ENCODE measurements around the gene ARHGAP26. TPM values are rescaled to one million over a fixed set of nuclear protein-coding genes. Genes with fewer than 3 reads are reported as not detected.

ARHGAP26 gene
- total RNA-seq, 1 experiment from 2014 or later: 65.5 TPM

GRCh38 chr5:143041972-143042770 lies 272.0 kb downstream of the ARHGAP26 start:
- BruUV-seq (replicated peaks): no TSS peak
- POLR2A ChIA-PET: no interaction called here
- ATAC-seq (no peak), DNase-seq (ENCODE audit: low read depth, low spot score) (no peak)
- H3K4me3 ChIP-seq (ENCODE audit: low read depth in 2 of 2, low read length in 2 of 2): no peak overlapping the region
- H3K27me3 ChIP-seq (ENCODE audit: control insufficient read depth, insufficient read depth, low read length): no peaks in the 10 kb centered on the region
- H3K27ac ChIP-seq (ENCODE audit: low read length): no peak overlapping the region
- no peaks in the 10 kb centered on the region for H3K9me3 ChIP-seq (ENCODE audit: control insufficient read depth, insufficient read depth, low read depth, low read length)
- CTCF ChIA-PET: no interaction called here
- H3K4me1 ChIP-seq (ENCODE audit: control insufficient read depth, insufficient read depth, low read length): no peaks in the 10 kb centered on the region
- TF ChIP-seq, protein P1, sequence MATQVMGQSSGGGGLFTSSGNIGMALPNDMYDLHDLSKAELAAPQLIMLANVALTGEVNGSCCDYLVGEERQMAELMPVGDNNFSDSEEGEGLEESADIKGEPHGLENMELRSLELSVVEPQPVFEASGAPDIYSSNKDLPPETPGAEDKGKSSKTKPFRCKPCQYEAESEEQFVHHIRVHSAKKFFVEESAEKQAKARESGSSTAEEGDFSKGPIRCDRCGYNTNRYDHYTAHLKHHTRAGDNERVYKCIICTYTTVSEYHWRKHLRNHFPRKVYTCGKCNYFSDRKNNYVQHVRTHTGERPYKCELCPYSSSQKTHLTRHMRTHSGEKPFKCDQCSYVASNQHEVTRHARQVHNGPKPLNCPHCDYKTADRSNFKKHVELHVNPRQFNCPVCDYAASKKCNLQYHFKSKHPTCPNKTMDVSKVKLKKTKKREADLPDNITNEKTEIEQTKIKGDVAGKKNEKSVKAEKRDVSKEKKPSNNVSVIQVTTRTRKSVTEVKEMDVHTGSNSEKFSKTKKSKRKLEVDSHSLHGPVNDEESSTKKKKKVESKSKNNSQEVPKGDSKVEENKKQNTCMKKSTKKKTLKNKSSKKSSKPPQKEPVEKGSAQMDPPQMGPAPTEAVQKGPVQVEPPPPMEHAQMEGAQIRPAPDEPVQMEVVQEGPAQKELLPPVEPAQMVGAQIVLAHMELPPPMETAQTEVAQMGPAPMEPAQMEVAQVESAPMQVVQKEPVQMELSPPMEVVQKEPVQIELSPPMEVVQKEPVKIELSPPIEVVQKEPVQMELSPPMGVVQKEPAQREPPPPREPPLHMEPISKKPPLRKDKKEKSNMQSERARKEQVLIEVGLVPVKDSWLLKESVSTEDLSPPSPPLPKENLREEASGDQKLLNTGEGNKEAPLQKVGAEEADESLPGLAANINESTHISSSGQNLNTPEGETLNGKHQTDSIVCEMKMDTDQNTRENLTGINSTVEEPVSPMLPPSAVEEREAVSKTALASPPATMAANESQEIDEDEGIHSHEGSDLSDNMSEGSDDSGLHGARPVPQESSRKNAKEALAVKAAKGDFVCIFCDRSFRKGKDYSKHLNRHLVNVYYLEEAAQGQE (IDR thresholded peaks at IDR 0.05; ENCODE audit: insufficient read depth in 1 of 2, low read depth in 2 of 2, low read length in 1 of 2): no peak
- TF ChIP-seq, protein P2, sequence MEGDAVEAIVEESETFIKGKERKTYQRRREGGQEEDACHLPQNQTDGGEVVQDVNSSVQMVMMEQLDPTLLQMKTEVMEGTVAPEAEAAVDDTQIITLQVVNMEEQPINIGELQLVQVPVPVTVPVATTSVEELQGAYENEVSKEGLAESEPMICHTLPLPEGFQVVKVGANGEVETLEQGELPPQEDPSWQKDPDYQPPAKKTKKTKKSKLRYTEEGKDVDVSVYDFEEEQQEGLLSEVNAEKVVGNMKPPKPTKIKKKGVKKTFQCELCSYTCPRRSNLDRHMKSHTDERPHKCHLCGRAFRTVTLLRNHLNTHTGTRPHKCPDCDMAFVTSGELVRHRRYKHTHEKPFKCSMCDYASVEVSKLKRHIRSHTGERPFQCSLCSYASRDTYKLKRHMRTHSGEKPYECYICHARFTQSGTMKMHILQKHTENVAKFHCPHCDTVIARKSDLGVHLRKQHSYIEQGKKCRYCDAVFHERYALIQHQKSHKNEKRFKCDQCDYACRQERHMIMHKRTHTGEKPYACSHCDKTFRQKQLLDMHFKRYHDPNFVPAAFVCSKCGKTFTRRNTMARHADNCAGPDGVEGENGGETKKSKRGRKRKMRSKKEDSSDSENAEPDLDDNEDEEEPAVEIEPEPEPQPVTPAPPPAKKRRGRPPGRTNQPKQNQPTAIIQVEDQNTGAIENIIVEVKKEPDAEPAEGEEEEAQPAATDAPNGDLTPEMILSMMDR (IDR thresholded peaks at IDR 0.05): no peak
- no peak for TF ChIP-seq SIN3A (IDR thresholded peaks at IDR 0.05; ENCODE audit: borderline replicate concordance, insufficient read depth, low read depth, low read length)
- no peak for TF ChIP-seq POLR2AphosphoS5 (IDR thresholded peaks at IDR 0.05; ENCODE audit: low read depth, low read length)
- TF ChIP-seq TCF7L2 (IDR thresholded peaks at IDR 0.05; ENCODE audit: low read depth, low read length): no peak
- 0 out of 2 replicates have a peak, but pooled peaks cover 2% of the 10 kb centered on the region for H3K36me3 ChIP-seq (ENCODE audit: control insufficient read depth, insufficient read depth, low read length)
- intact Hi-C loops (cut with micrococcal nuclease; ENCODE audit: unreplicated experiment): no loop called here
- in situ Hi-C loops (cut with HindIII; ENCODE audit: low pct_unique_long_range_greater_than_20kb, low sequenced_read_pairs): no loop called here

GRCh38 chr5:143044265-143044664 lies 274.1 kb downstream of the ARHGAP26 start:
- Histone ChIP-seq H3K4me1 (ENCODE audit: control insufficient read depth, insufficient read depth, low read length) (no peaks in the 10 kb centered on the region), H3K36me3 (ENCODE audit: control insufficient read depth, insufficient read depth, low read length) (peaks cover 2% of the 10 kb centered on the region; the same call in 1 of the 2 replicates), H3K4me3 (ENCODE audit: low read depth in 2 of 2, low read length in 2 of 2) (no peak overlapping the region), H3K27me3 (ENCODE audit: control insufficient read depth, insufficient read depth, low read length) (no peaks in the 10 kb centered on the region), H3K27ac (ENCODE audit: low read length) (no peak overlapping the region), H3K9me3 (ENCODE audit: control insufficient read depth, insufficient read depth, low read depth, low read length) (no peaks in the 10 kb centered on the region)
- intact Hi-C loops (cut with micrococcal nuclease; ENCODE audit: unreplicated experiment): no loop called here
- DNase-seq (ENCODE audit: low read depth, low spot score) (no peak), ATAC-seq (no peak)
- POLR2A ChIA-PET: no interaction called here
- CTCF ChIA-PET: no interaction called here
- TF ChIP-seq POLR2AphosphoS5 (IDR thresholded peaks at IDR 0.05; ENCODE audit: low read depth, low read length) (no peak), SIN3A (IDR thresholded peaks at IDR 0.05; ENCODE audit: borderline replicate concordance, insufficient read depth, low read depth, low read length) (no peak), TCF7L2 (IDR thresholded peaks at IDR 0.05; ENCODE audit: low read depth, low read length) (no peak)
- TF ChIP-seq, protein P1 (IDR thresholded peaks at IDR 0.05; ENCODE audit: insufficient read depth in 1 of 2, low read depth in 2 of 2, low read length in 1 of 2): no peak
- TF ChIP-seq, protein P2 (IDR thresholded peaks at IDR 0.05): no peak
- in situ Hi-C loops (cut with HindIII; ENCODE audit: low pct_unique_long_range_greater_than_20kb, low sequenced_read_pairs): no loop called here
- BruUV-seq (replicated peaks): no TSS peak
